HCEC 1CT (cell line): Measurements from ENCODE around the gene CNOT10.
"Not testable (repeated sequence)": the region's sequence is repeated elsewhere in the genome, so short reads cannot be mapped to it uniquely, and the experiment has no call there.

Experiments
- DNase-seq: peaks from one replicate; pipeline ENCODE4 v3.0.0-alpha.2; 2017

Gene CNOT10

DNA sequence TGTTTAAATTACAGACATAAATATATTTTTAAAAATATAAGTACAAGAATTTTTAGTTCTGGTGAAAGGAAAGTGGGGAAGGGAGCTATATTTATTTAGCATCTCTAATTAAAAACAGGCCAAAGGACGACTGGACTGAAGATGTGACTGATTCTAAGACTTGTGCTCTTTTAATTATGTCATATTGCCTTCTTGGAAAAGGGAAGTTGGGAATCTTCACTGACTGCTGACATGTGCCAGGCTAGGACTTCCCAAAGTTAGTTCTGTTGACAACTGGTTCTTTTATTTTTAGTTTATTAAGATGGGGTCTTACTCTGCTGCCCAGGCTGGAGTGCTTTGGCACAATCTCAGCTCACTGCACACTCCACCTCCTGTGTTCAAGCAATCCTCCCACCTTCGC is 13.5 kb downstream of the CNOT10 start:
- no peak for DNase-seq

GRCh38 chr3:32699429-32699828 is 14.4 kb downstream of the CNOT10 start:
- DNase-seq, result no peak

DNA sequence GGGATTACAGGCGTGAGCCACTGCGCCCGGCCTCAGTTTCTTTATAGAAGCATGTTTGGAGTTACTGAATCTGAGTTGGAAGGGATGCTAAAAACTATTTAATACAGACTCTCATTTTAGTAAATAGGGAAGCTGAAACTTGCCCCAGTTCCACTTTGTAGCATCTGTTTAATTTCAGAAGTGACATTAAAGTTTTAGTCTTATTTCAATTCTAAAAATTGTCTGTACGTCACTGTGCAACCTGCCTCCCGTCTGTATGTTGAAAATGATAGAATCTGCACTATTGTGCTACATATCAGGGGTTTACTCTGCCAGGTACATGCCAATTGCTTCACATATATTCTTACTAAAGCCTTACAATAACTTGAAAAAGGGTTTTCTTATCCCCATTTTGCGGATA is 15.3 kb downstream of the CNOT10 start:
- DNase-seq, result no peak

GRCh38 chr3:32703491-32703972 is 18.5 kb downstream of the CNOT10 start:
- no peak for DNase-seq

DNA sequence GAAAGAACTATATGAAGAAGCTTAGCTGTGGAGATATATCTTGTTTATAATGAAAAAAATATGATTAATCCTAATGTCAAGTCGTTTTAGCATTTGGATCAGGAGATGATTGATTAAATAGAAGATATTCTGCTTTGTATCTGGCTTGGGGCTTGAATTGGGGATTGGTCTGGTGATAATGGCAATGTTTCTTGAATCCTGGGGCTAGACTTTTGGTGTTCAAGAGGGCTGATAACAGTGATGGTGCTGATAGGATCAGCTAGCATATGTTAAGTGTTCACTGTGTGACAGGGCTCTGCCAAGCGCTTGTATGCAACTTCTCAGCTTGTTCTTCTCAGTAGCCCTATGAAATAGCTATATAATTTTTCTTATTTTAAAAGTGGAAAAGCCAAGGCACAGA is 20.2 kb downstream of the CNOT10 start:
- DNase-seq, result no peak

DNA sequence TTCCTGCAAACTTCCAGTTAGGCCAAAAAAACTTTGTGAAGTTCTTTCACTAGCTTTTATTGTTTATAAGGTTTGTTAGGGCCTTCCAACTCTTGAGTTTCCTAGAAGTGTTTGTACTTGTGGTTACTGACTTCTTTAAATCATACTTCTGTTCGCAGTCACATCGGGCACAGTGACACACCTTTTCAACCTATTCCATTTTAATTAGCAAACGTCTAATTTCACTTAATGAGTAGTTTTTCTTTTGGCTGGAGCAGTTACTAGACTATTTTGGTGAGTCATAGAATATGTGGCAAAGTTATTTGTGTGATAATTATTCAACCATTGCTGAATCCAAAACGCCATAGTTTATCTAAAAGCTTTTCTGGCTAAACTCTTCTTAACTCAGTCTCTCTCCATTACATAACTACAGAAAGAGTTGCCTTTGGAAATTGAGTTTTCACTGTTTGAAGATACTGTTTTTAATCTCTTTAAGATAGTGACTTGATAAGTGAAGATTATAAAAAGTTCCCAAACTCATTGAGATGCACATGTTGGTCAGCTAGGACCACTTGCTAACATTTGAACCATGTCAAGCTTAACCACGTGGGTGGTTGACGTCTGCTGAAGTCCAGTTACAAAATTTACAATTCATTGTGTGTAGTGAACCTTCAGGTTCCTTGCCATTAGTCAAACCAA is 21.5 kb downstream of the CNOT10 start:
- peak; percentile 2 for DNase-seq

- no peak for DNase-seq
Measured at GRCh38 chr3:32707026-32707370, 22.0 kb downstream of the CNOT10 start.

GRCh38 chr3:32708672-32709283 is 23.8 kb downstream of the CNOT10 start:
- no peak for DNase-seq

- no peak for DNase-seq
Measured at GRCh38 chr3:32709346-32709745, 24.4 kb downstream of the CNOT10 start.

DNA sequence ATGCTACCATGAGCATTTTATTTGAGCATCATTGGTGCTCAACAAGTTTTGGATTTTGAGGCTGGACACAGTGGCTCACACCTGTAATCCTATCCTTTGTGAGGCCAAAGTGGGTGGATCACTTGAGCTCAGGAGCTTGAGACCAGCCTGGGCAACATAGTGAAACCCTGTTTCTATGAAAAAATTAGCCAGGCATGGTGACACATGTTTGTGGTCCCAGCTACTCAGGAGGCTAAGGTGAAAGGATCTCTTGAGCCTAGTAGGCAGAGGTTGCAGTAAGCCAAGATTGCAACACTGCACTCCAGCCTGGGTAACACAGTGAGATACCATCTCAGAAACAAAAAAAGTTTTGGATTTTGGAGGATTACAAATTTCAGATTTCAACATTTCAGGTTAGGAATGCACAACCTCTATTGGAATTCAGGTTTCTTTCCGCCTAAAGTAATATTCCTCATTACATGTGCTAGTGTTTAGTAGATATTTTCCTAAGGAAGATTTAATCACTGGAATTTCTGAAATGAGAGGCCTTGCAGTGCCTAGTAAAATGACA is 27.6 kb downstream of the CNOT10 start:
- DNase-seq, result no peak

DNA sequence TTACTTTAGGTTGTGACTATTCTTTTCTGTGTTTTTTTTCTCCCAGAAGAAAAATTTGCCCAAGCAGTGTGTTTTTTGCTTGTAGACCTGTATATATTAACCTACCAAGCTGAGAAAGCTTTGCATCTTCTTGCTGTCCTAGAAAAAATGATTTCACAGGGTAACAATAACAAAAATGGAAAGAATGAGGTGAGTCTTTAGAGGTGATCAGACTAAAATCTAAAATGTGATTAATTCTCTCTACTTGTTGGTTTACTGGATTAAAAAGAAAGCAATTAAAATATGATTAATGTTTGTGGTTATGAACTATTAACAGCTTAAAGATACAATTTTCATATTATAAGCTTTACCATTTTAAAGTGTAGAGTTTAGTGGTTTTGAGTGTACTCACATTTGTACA is 28.2 kb downstream of the CNOT10 start:
- no peak for DNase-seq

GRCh38 chr3:32719335-32719734 is 34.3 kb downstream of the CNOT10 start:
- DNase-seq, result no peak

GRCh38 chr3:32719931-32720330 is 34.9 kb downstream of the CNOT10 start:
- DNase-seq, result no peak

DNA sequence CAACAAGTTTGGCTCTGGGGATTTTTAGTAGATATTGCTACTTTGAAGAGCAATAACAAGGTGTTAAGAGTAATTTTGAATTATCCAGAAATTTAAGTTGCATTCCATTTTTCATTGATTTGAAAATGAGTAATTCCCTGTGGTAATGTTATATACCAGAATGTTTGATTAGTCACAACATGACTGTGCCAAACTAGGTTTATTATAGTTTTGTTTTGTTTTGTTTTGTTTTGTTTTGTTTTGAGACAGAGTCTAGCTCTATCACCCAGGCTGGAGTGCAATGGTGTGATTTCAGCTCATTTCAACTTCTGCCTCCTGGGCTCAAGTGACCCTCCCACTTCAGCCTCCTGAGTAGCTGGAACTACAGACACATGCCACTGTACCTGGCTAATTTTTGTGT is 40.7 kb downstream of the CNOT10 start:
- DNase-seq, result peak; percentile 44

- peak; percentile 45 for DNase-seq
Measured at GRCh38 chr3:32733631-32734229, 48.7 kb downstream of the CNOT10 start.

DNA sequence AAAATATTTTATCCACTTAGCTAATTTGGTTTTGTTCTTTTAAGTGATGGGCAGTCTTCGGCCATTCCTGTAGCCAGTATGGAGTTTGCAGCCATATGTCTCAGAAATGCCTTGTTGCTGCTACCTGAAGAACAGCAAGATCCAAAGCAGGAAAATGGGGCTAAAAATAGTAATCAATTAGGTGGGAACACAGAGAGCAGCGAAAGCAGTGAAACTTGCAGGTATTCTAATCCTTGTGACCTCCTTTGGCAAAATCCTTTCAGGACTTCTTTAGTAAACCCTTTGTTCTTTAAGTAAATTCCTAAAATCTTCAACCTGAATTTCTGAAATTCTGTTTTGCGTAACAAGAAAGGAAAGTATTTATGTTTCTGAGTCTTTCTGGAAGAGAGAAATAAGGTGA is 49.8 kb downstream of the CNOT10 start:
- no peak for DNase-seq

DNA sequence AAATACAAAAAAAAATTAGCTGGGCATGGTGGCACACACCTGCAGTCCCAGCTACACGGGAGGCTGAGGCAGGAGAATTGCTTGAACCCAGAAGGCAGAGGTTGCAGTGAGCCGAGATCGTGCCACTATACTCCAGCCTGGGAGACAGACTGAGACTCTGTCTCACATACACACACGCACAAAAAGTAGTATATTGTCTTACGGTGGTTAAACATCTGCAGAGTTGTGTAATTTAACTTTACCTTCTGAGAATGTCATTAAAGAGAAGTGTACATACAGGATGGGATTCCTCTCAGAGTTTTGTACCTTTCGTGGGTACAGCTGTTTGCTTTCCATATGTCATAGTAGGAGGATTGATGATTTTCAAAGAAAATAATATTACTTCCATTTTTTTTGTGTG is 58.5 kb downstream of the CNOT10 start:
- not testable (repeated sequence) for DNase-seq

DNA sequence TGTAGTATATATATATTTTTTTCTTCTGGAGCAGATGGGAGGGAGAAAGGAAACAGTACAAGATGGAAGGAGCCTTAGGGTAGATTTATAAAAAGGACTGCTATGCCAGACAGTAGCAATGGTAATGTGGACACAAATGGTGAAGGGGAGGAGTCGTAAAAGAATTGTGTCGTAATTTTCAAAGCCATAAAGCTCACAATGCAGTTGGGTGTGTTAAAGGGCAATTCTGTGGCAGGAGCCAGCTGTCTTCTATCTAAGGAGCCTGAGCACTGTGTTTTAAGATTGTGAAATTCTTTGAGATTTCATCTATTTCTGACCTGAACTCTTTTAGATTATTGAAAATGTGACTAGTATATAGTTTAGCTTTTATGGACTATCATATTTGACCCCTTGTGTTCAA is 58.9 kb downstream of the CNOT10 start:
- peak; percentile 61 for DNase-seq

- no peak for DNase-seq
Measured at GRCh38 chr3:32751377-32751776, 66.4 kb downstream of the CNOT10 start.

DNA sequence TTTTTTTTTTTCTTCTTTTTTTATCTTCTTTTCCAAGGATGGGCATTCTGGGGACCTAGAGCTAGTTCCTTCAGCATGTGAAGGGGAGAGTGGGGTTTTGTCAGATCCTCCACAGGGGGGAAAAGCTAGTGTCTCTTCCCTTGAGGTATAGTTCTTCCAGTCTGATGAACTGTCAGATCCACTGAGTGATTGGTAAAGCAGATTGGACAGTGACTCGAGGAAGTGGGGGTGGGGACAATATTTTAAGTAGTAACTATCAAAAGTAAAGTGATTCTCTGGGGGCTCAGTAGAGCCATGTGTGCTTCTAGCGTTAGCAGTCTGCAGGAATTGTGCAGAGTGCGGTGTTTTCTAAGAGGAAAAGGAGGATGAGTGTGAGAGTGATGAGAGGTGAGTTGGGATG is 70.8 kb downstream of the CNOT10 start:
- no peak for DNase-seq

DNA sequence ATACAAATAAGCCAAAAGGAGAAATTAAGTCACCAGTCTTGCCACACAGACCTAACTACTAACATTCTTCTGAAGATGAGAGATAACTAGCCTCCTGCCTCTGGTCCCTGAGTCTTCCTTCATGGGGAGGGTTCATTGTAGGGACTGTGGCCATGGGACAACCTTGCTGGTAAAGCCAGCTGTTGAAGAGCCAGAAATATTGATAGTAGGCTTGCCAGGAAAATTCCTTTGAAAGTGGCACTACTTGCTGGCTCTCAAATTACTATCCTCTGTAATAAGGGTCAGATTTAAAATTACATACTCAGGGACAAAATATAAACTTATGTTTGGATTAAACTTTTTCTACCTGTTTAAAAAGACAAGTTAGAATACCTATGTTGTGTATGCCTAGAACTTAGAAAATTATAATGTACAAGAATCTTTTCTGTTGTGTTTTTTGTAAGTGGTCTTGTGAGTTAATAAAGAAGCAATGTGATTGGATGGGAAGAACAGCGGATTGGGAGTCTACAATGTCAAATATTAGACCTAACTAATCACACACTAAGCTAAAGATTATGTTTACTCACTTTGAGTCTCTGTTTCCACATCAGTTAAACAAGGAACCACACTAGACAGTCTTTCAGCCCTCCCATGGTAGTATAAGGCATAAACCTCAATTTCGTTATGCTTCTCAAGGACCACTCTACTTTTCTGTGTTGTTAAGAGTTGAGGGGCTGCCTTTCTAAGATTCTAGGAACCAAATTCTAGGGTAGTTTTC is 72.8 kb downstream of the CNOT10 start:
- no peak for DNase-seq

GRCh38 chr3:32758375-32758753 is 73.4 kb downstream of the CNOT10 start:
- peak; percentile 44 for DNase-seq

- DNase-seq, result no peak
Measured at GRCh38 chr3:32759342-32759741, 74.4 kb downstream of the CNOT10 start.

DNA sequence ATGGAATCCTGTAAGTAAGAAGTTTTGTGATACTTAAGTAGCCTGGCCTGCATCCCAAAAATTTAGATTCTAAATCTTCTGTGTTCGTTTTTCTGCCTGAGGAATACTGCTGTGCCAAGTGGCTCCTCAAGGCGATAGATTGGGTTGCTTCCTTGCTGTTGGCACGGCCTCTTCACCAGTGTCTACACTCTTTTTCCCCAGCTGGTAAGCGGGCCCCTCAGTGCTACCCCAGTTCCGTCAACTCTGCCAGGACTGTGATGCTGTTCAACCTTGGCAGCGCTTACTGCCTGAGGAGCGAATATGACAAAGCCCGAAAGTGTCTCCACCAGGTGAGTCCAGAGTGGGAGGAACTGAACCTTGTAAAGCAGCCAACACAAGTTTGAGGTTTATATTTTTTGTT is 79.5 kb downstream of the CNOT10 start:
- DNase-seq, result no peak
